ENCODE results near the gene USP13. TPM values are rescaled to one million over a fixed set of nuclear protein-coding genes. Genes with fewer than 3 reads are reported as not detected.

USP13 gene
- total RNA-seq, 4 donors from 2014 or later = 1.5 to 6.5 (median 4.1) TPM

GRCh38 chr3:179671309-179671708 lies 18.5 kb downstream of the USP13 start:
- Histone ChIP-seq H3K4me3 (no peak overlapping the region), H3K4me1 (peaks cover 0 to 21% (median 0%) of the 10 kb centered on the region in 3 donors), H3K27me3 (no peaks in the 10 kb centered on the region), H3K9me3 (no peaks in the 10 kb centered on the region), H3K27ac (peak overlapping the region in 3 of 4 donors; percentile 14 to 52 (median 24)), H3K36me3 (no peaks in the 10 kb centered on the region)
- 88 to 100% methylated on average over 1 of the region's 1 CpG for WGBS, 2 donors
- DNase-seq = no peak
- intact Hi-C loops (cut with DNase I) = no loop called here
- no peak for TF ChIP-seq POLR2A (IDR thresholded peaks at IDR 0.05)
- TF ChIP-seq, protein P1, sequence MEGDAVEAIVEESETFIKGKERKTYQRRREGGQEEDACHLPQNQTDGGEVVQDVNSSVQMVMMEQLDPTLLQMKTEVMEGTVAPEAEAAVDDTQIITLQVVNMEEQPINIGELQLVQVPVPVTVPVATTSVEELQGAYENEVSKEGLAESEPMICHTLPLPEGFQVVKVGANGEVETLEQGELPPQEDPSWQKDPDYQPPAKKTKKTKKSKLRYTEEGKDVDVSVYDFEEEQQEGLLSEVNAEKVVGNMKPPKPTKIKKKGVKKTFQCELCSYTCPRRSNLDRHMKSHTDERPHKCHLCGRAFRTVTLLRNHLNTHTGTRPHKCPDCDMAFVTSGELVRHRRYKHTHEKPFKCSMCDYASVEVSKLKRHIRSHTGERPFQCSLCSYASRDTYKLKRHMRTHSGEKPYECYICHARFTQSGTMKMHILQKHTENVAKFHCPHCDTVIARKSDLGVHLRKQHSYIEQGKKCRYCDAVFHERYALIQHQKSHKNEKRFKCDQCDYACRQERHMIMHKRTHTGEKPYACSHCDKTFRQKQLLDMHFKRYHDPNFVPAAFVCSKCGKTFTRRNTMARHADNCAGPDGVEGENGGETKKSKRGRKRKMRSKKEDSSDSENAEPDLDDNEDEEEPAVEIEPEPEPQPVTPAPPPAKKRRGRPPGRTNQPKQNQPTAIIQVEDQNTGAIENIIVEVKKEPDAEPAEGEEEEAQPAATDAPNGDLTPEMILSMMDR (IDR thresholded peaks at IDR 0.05) = no peak

GRCh38 chr3:179671747-179672242 lies 19.0 kb downstream of the USP13 start:
- no peak for TF ChIP-seq POLR2A (IDR thresholded peaks at IDR 0.05)
- TF ChIP-seq, protein P1 (IDR thresholded peaks at IDR 0.05) = no peak
- DNase-seq = no peak
- intact Hi-C loops (cut with DNase I) = no loop called here
- H3K27ac ChIP-seq = peak overlapping the region in 3 of 4 donors; percentile 14 to 52 (median 24)
- WGBS, 2 donors = 78 to 82% methylated on average over 15 of the region's 15 CpGs
- no peak overlapping the region for H3K4me3 ChIP-seq
- H3K27me3 ChIP-seq = no peaks in the 10 kb centered on the region
- H3K4me1 ChIP-seq = peaks cover 0 to 17% (median 0%) of the 10 kb centered on the region in 3 donors
- H3K36me3 ChIP-seq = no peaks in the 10 kb centered on the region
- H3K9me3 ChIP-seq = no peaks in the 10 kb centered on the region

DNA sequence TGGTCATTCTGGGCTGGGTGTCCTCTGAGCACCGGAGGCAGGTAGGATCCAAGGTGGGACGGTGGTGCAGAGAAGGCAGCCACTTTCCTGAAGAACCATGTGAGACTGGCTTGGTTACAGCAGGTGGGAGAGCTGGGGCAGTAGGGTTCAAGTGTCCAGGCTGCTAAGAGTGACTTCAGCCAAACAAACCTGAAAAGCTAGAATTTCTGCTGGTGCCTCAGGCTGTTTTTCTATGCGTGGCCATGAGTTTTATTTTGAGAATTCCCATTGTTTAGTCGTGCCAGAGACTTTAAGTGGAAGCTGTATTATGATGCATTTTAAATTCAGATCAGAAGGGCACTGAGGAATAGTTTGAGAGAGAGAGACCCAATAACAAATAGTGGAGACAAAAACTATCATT lies 20.1 kb downstream of the USP13 start:
- H3K27ac ChIP-seq = peak overlapping the region in 1 of 4 donors; percentile 24
- H3K9me3 ChIP-seq = no peaks in the 10 kb centered on the region
- H3K4me3 ChIP-seq = no peak overlapping the region
- intact Hi-C loops (cut with DNase I) = no loop called here
- WGBS, 2 donors = 50 to 66% methylated on average over 3 to 4 of the region's 4 CpGs
- H3K4me1 ChIP-seq = peaks cover 0 to 16% (median 0%) of the 10 kb centered on the region in 3 donors
- DNase-seq = no peak
- no peaks in the 10 kb centered on the region for H3K36me3 ChIP-seq
- TF ChIP-seq POLR2A (IDR thresholded peaks at IDR 0.05) = no peak
- TF ChIP-seq, protein P1 (IDR thresholded peaks at IDR 0.05) = no peak
- H3K27me3 ChIP-seq = no peaks in the 10 kb centered on the region

- Histone ChIP-seq H3K36me3 (no peaks in the 10 kb centered on the region), H3K27me3 (no peaks in the 10 kb centered on the region), H3K4me1 (peaks cover 0 to 16% (median 0%) of the 10 kb centered on the region in 3 donors), H3K4me3 (no peak overlapping the region), H3K27ac (peak overlapping the region in 1 of 4 donors; percentile 24), H3K9me3 (no peaks in the 10 kb centered on the region)
- DNase-seq = no peak
- WGBS, 2 donors = 93 to 95% methylated on average over 8 of the region's 8 CpGs
- intact Hi-C loops (cut with DNase I) = no loop called here
- TF ChIP-seq POLR2A (IDR thresholded peaks at IDR 0.05) = no peak
- TF ChIP-seq, protein P1 (IDR thresholded peaks at IDR 0.05) = no peak
Observed at GRCh38 chr3:179673523-179673922, 20.7 kb downstream of the USP13 start.

DNA sequence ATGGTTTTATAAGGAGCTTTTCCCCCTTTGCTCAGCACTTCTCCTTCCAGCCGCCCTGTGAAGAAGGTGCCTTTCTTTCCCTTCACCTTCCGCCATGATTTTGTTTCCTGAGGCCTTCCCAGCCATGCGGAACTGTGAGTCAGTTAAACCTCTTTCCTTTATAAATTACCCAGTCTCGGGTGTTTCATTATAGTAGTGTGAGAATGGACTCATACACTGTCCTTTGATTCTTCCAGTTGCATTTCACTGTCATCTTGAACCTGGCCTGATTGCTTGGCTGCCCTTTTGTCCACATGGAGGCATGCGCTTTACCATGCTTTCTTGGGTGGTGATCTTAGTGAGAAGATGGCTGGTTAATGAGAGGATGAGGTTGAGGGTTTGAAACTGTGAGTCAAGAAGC lies 23.2 kb downstream of the USP13 start:
- 82 to 84% methylated on average over 5 of the region's 5 CpGs for WGBS, 2 donors
- H3K27ac ChIP-seq = no peak overlapping the region
- H3K4me1 ChIP-seq = peaks cover 0 to 26% (median 0%) of the 10 kb centered on the region in 3 donors
- no peak for DNase-seq
- H3K27me3 ChIP-seq = no peaks in the 10 kb centered on the region
- H3K9me3 ChIP-seq = no peaks in the 10 kb centered on the region
- TF ChIP-seq, protein P1 (IDR thresholded peaks at IDR 0.05) = no peak
- no peak for TF ChIP-seq POLR2A (IDR thresholded peaks at IDR 0.05)
- intact Hi-C loops (cut with DNase I) = no loop called here
- H3K36me3 ChIP-seq = no peaks in the 10 kb centered on the region
- H3K4me3 ChIP-seq = no peak overlapping the region
